ENCODE measurements around the gene SNX25.

SNX25 gene

GRCh38 chr4:185383451-185383850 is 174.1 kb downstream of the SNX25 start:
- DNase-seq (ENCODE audit: extremely low read depth, insufficient read length): no peak
- no peak overlapping the region for H3K4me3 ChIP-seq (replicated peaks; ENCODE audit: low read depth, low read length)
- peaks cover 10% of the 10 kb centered on the region for H3K36me3 ChIP-seq (ENCODE audit: control insufficient read depth, insufficient read depth, low read length)
- no peaks in the 10 kb centered on the region for H3K27me3 ChIP-seq (replicated peaks; ENCODE audit: control insufficient read depth, insufficient read depth, low read length)
- TF ChIP-seq CTCF (IDR thresholded peaks at IDR 0.05; ENCODE audit: insufficient read depth, low read length, poor library complexity, severe bottlenecking): no peak

- no peak for DNase-seq (ENCODE audit: extremely low read depth, insufficient read length)
- no peak for TF ChIP-seq CTCF (IDR thresholded peaks at IDR 0.05; ENCODE audit: insufficient read depth, low read length, poor library complexity, severe bottlenecking)
- Histone ChIP-seq H3K27me3 (replicated peaks; ENCODE audit: control insufficient read depth, insufficient read depth, low read length) (no peaks in the 10 kb centered on the region), H3K4me3 (replicated peaks; ENCODE audit: low read depth, low read length) (no peak overlapping the region), H3K36me3 (ENCODE audit: control insufficient read depth, insufficient read depth, low read length) (peaks cover 10% of the 10 kb centered on the region)
Measured at GRCh38 chr4:185384061-185384460, 174.7 kb downstream of the SNX25 start.

- H3K36me3 ChIP-seq (ENCODE audit: control insufficient read depth, insufficient read depth, low read length): peaks cover 6% of the 10 kb centered on the region
- no peak for TF ChIP-seq CTCF (IDR thresholded peaks at IDR 0.05; ENCODE audit: insufficient read depth, low read length, poor library complexity, severe bottlenecking)
- DNase-seq (ENCODE audit: extremely low read depth, insufficient read length): no peak
- H3K4me3 ChIP-seq (replicated peaks; ENCODE audit: low read depth, low read length): no peak overlapping the region
- no peaks in the 10 kb centered on the region for H3K27me3 ChIP-seq (replicated peaks; ENCODE audit: control insufficient read depth, insufficient read depth, low read length)
Measured at GRCh38 chr4:185384930-185385331, 175.5 kb downstream of the SNX25 start.

GRCh38 chr4:185387957-185388356 is 178.6 kb downstream of the SNX25 start:
- no peak for DNase-seq (ENCODE audit: extremely low read depth, insufficient read length)
- no peaks in the 10 kb centered on the region for H3K27me3 ChIP-seq (replicated peaks; ENCODE audit: control insufficient read depth, insufficient read depth, low read length)
- no peak for TF ChIP-seq CTCF (IDR thresholded peaks at IDR 0.05; ENCODE audit: insufficient read depth, low read length, poor library complexity, severe bottlenecking)
- no peak overlapping the region for H3K4me3 ChIP-seq (replicated peaks; ENCODE audit: low read depth, low read length)
- peaks cover 6% of the 10 kb centered on the region for H3K36me3 ChIP-seq (ENCODE audit: control insufficient read depth, insufficient read depth, low read length)

GRCh38 chr4:185390941-185391340 is 181.5 kb downstream of the SNX25 start:
- TF ChIP-seq CTCF (IDR thresholded peaks at IDR 0.05; ENCODE audit: insufficient read depth, low read length, poor library complexity, severe bottlenecking): no peak
- DNase-seq (ENCODE audit: extremely low read depth, insufficient read length): no peak
- no peaks in the 10 kb centered on the region for H3K36me3 ChIP-seq (ENCODE audit: control insufficient read depth, insufficient read depth, low read length)

GRCh38 chr4:185392156-185392555 is 182.8 kb downstream of the SNX25 start:
- TF ChIP-seq CTCF (IDR thresholded peaks at IDR 0.05; ENCODE audit: insufficient read depth, low read length, poor library complexity, severe bottlenecking): no peak
- no peaks in the 10 kb centered on the region for H3K27me3 ChIP-seq (replicated peaks; ENCODE audit: control insufficient read depth, insufficient read depth, low read length)
- no peak overlapping the region for H3K4me3 ChIP-seq (replicated peaks; ENCODE audit: low read depth, low read length)
- no peaks in the 10 kb centered on the region for H3K36me3 ChIP-seq (ENCODE audit: control insufficient read depth, insufficient read depth, low read length)
- no peak for DNase-seq (ENCODE audit: extremely low read depth, insufficient read length)

More at GRCh38 chr4:185390941-185391340, 181.5 kb downstream of the SNX25 start:
- Histone ChIP-seq H3K4me3 (replicated peaks; ENCODE audit: low read depth, low read length) (no peak overlapping the region), H3K27me3 (replicated peaks; ENCODE audit: control insufficient read depth, insufficient read depth, low read length) (no peaks in the 10 kb centered on the region)

Data from GM06990 (cell line).